ENCODE results near the gene ACTN4.

The ACTN4 gene

DNA sequence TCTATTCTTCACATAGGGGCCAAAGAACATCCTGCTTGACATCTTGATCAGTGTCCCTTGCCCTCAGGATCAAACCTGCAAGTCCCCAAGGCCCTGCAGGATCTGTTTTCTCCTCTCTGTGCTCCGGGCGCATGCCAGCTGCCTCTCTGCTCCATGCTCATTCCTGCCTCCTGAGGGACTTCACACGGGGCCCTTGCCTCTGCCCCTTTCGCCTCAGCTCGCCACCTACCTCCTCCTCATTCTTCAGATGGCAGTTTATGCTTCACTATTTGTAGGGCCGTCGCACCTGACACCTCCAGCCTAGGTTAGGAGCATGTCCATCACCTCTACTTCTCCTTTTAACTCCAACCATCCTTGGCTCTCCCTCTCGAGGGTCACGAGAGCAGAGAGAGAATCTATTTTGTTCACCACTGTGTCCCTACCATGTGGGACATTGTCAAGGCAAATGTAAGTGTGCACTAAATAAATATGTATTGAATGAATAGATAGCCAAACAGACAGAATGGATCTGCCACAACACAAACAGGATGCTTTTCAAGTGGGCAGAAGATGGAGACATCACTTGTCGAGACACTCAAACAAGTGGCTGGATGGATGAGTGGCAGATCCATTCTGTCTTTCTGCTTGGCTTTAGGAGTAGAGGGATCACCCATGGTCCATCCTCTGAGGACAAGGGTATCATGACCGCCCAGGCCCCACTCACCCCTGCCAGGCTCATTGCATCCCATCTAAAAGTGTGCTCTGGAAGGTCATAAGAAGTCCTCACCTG is 29.6 kb downstream of the ACTN4 start:
- no peak for DNase-seq (ENCODE audit: low spot score)

DNA sequence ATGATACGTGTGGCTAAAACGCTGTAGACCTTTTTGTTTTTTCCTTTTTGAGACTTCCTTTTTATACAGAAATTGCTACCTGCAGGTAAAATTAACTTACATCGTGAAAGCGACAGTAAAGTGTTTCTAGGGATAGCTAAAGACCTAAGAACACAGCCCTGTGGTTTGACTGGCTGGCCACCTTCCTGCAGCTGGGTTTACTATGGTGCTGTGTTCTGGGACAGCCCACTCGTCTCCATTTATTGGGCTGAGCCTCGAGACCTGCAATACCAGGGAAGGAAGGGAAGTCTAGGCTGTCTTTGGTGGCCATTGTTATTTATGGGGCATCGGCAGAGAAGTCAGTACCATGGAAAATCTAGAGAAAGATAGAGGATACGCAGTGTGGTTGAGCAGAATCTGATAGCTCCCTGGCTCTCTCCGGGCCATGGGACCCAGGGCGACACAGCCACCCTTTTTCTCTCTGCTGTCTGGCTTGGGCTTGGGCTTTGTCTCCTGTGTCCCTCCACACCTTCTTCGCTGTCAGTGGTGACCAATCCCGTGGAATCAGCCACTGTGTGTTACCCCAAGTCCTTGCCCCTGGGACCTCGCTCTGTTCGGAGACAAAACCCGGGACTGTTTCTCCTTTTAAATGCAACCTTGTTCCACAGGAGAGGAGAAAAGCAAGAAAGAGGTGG is 30.9 kb downstream of the ACTN4 start:
- no peak for DNase-seq (ENCODE audit: low spot score)

DNA sequence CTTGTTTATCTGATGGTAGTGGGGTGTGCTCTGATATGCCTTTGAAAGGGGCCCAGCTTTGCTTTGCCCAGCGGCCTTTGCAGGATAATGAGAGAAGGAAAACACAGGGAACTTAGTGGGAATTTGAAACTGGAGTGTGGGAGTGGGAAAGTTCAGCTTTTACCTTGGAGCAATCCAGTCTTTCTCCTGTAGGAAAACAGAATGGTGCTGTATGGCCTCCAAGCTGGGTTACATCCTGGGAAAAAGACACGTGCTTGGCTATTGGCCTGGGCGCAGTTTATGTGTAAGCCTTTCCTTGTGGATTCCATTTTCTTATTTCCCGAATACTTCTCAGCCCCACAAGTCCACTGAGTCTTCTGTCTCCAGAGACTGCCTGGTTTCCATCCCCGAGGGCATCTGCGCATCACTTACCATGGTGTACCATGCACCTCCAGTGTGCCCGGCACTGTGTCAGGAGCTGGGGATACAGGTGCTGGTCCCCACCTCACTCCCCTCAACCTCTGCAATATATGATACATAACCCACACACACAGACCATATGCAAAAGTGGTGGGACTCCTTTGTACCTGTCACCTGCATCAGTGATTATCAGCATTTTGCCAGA is 31.5 kb downstream of the ACTN4 start:
- no peak for DNase-seq (ENCODE audit: low spot score)

DNA sequence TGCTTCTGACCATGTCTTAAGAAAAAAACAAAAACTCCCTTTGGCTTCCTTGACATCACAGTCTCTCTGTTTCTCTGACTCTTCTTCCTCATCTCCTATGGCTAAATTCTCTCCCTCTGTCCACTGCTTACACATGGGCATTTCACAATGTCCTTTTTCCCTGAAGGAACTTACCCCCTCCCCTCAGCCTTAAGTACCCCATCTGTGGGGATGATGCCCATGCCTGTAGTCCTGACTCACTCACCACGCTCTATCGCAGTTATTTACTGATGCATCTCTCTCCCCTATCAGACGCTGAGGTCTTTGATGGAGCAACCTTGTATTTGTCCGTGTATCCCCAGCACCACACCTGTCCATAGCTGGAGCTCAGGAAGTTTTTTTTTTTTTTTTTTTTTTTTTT is 32.4 kb downstream of the ACTN4 start:
- no peak for DNase-seq (ENCODE audit: low spot score)

DNA sequence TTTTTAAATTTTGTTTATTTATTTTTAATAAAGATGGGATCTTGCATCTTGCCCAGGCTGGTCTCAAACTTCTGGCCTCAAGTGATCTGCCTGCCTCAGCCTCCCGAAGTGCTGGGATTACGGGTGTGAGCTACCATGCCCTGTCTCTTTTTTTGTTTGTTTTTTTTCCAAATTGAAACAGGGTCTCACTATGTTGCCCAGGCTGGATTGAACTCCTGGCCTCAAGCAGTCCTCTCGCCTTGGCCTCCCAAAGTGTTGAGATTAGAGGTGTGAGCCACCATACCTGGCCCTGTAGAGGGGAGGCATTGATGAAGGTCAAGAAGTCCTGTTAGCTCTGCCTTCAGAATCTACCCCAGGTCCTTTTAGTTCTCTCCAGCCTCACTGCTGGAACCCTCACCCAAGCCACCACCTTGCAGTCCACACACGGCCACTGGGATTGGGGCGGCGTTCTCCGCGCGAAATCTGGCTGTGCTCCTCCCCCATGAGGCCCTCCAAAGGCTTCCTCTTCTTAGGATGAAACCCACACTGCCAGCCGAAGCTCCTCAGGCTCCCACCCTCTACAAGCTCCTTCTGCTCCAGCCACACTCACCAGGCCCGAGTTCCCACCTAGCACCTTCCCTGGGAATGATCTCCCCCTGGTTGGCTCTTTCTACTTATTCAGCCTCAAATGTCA is 34.9 kb downstream of the ACTN4 start:
- no peak for DNase-seq (ENCODE audit: low spot score)

DNA sequence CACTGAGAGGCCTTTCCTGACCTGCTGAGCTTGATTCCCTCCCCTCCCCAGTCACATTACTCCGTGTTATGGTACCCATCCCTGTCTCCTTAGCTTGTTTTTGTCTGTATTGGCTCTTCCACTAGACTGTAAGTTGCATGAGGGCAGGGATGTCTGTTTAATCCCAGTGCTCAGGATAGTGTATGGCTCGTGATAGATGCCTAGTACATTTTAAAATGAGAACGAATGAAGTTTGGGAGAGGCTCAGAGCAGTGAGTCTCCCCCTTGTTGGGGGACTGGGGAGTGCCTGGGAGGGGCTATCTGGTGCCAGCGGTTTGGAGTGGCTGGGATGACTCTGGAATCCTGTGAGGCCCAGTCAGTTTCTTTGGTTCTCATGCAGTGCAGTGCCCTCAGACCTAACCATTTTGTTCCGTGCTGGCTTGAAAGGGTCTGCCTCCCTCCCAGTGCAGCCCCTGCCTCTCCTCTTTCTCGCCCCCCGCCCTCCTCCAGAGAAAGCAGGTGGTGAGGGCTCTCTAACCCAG is 35.5 kb downstream of the ACTN4 start:
- no peak for DNase-seq (ENCODE audit: low spot score)

DNA sequence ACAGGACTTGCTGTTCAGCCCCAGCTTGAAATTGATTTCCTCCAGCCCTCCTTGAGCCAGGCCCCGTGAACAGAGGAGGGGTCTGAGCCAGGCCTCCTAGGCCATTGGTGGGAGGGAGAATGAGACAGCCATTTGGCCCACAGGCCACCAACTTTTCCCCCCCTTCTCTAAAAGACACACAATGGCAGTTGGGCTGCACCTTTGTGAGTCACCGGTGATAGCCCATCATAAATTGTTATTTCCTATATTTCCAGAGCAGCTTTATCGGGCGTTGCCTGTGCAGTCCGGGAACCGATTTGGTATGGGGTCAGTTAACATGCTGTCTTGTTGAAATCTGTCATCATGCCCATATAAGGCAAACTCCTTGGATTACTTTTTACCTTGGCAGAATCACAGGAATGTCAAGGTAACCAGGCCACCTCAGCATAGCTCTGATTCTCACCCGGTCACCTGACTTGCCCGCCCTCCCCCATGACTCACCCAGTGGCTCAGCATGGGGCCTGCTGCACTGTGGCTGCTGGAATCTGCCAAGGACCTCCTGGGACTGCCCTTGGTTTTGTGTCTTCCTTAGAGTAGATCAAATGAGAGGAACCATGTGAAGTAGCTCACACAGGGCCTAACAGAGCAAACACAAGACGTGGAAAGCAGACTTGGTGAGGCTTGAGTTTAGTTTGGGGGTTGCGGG is 36.1 kb downstream of the ACTN4 start:
- peak; percentile 46 for DNase-seq (ENCODE audit: low spot score)

DNA sequence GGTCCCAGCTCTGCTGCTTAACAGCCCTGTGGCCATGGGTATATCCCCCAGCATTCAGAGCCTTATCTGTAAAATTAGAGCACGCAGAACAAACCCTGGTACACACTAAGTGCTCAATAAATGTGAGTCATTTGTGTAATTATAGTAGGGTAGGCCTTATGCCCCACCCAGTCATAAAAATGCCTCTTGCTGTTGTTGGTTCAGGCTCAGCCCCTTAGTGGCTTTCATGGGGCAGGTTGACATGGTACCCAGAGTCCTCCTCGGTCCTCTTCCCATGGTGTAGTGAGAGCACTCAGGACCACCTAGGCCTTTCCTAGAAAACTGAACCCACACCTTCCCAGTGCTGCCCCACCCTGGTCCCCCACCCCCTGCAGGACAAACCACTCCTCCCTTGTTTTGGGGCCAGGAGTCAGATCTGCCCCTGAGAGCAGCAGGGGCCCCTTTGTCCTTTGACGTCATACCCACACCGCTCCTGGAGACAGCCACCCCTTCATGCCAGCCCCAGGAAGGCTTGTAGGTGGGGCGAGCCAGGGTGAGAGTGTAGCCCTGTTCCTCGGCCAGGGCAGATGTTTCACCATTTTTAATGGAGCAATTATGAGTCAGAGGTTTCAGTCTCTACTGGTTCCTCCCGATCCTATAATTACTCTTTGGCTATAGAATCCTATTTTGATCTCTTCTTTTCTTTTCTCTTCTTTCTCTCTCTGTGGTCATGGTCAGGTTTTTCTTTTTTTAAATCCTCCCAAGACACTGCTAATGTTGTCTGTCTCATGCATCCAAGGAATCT is 36.8 kb downstream of the ACTN4 start:
- DNase-seq (ENCODE audit: low spot score): no peak

DNA sequence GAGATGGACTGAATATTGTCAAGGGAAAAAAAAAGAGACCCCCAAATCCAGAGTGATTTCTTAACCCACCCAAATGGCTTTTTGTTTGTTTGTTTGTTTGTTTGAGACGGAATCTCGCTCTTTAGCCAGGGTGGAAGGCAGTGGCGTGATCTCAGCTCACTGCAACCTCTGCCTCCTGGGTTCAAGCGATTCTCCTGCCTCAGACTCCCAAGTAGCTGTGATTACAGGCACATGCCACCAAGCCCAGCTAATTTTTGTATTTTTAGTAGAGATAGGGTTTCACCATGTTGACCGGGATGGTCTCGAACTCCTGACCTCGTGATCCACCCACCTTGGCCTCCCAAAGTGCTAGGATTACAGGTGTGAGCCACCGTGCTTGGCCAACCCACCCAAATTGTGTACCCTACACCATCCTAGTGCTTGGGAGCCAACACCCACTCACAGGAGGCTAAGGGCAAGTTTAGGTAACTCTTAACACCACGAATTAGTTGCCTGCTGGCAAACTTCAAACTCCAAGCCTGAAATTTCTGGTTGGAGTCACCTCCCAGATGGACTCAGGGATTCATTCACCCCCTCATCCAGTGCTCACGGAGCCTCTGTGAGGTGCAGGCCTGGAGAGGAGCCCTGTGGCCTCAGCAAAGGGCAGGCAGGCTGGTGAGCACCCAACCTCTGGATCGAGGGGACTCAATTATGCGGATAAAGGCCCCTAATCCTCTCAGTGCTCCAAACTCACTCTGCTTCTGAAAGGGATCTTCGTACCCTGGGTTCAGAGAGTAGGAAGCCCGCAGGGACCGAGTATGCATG is 37.6 kb downstream of the ACTN4 start:
- no peak for DNase-seq (ENCODE audit: low spot score)

DNA sequence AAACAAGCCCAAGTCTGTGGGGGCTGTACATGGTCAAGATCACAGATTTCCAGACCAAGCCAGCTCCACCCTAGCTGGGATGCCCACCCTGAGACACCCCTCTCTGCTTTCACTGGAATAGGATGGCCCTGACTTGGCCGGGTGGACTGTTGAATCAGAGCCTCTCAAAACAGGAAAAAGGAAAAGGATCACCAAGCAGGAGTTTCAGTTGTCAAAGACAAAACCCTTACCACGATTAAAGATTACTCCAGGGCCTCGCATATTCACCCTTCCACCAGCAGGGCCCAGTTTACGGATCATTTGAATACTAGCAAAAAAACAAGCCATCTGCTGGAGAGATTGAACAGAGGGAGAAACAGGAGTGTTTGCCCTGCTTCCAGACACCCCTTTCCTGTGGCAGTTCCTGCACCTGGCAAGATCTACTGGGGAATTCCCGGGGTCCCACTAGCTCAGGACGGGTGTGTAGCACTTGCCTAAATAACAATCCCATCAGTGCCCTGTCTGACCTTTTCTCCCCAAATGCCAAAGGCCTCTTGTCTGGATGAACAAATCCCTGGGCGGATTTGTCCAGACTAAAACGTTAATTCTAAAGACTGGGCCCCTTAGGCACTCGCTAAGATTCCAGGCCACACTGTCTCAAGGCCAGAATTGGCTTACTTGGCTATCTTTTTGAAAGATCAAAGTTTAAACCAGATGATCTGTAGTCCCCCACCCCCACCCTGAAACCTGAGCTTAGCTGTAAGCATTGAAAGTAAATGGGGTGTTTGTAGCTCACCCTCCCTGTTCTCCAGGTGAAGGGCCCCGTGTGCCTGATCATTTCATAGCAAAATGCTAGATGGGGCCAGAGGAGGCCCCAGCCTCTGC is 38.4 kb downstream of the ACTN4 start:
- peak; percentile 76 for DNase-seq (ENCODE audit: low spot score)

DNA sequence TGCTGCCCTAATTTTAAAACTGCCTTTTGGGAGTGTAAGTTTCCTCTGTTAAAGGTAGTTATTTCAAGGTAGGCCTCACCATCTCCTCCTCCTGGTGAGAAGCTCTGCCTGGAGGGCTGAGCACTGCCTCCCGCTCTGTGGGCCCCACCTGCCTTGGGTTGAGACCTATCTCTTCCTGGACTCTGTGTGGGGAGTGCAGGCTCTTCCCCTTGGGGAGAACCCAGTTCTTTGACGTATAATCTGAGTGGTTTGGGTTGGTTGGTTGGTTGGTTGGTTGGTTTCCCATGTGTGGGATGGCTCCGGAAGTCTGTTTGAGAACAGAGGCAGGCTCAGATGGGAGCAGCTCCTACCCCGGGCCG is 39.1 kb downstream of the ACTN4 start:
- no peak for DNase-seq (ENCODE audit: low spot score)

DNA sequence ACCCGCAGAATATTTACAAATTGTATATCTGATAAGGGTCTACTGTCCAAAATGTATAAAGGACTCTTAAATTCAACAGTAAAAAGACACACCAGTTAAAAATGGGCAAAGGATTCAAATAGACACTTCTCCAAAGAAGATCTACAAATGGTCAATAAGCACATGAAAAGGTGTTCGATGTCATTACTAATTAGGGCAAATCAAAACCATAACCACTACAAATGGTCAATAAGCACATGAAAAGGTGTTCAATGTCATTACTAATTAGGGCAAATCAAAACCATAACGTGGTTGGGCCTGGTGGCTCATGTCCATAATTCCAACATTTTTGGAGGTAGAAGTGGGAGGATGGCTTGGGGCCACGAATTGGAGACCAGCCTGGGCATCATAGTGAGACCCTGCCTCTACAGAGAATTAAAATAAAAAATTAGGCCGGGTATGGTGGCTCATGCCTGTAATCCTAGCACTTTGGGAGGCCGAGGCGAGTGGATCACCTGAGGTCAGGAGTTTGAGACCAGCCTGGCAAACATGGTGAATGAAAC is 40.5 kb downstream of the ACTN4 start:
- no peak for DNase-seq (ENCODE audit: low spot score)

DNA sequence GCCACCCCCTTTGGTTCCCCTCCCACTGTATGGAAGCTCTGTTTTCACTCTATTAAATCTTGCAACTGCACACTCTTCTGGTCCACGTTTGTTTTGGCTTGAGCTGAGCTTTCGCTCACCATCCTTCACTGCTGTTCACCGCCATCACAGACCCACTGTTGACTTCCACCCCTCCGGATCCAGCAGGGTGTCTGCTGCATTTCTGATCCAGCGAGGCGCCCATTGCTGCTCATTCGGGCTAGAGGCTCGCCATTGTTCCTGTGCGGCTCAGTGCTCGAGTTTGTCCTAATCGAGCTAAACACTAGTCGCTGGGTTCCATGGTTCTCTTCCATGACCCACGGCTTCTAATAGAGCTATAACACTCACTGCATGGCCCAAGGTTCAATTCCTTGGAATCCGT is 42.7 kb downstream of the ACTN4 start:
- DNase-seq (ENCODE audit: low spot score): no peak

DNA sequence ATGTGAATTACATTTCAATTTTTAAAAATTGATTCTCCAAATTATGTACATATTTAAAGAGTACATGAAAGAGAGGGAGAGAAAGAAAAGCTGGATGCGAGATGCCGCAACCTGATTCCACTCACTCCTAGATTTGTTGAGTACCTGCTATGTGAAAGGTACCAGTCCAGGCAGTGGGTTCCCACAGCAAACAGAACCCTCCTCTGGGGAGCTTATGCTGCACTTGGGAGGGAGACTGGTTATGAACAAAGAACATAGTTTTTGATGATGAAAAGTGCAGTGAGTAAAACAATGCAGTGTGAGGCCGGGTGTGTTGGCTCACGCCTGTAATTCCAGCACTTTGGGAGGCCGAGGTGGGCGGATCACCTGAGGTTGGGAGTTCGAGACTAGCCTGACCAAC is 43.4 kb downstream of the ACTN4 start:
- no peak for DNase-seq (ENCODE audit: low spot score)

DNA sequence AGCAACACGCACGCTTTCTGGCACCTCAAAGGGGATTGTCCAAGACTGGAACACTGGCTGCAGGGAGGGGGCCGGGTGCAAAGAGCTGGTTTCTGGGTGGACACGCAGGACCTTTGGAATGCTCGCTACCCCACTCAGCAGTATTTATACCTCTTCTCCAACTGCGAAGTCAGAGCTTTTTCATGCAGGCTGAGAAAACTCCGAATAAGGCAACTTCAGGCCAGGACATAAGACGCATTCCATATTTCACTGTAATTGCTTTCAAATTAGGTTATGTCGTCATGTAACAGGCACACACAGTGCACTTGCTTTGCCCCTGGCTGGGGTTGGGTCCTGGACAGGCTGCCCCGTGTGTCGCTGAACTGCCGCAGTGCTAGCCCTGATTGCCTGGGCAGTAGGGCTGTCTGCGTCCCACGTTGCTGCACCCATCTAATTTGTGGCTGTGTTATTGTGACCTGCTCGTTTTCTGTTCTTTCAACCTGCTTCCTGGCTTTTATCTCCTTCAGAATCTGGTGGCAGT is 44.5 kb downstream of the ACTN4 start:
- peak; percentile 95 for DNase-seq (ENCODE audit: low spot score)

DNA sequence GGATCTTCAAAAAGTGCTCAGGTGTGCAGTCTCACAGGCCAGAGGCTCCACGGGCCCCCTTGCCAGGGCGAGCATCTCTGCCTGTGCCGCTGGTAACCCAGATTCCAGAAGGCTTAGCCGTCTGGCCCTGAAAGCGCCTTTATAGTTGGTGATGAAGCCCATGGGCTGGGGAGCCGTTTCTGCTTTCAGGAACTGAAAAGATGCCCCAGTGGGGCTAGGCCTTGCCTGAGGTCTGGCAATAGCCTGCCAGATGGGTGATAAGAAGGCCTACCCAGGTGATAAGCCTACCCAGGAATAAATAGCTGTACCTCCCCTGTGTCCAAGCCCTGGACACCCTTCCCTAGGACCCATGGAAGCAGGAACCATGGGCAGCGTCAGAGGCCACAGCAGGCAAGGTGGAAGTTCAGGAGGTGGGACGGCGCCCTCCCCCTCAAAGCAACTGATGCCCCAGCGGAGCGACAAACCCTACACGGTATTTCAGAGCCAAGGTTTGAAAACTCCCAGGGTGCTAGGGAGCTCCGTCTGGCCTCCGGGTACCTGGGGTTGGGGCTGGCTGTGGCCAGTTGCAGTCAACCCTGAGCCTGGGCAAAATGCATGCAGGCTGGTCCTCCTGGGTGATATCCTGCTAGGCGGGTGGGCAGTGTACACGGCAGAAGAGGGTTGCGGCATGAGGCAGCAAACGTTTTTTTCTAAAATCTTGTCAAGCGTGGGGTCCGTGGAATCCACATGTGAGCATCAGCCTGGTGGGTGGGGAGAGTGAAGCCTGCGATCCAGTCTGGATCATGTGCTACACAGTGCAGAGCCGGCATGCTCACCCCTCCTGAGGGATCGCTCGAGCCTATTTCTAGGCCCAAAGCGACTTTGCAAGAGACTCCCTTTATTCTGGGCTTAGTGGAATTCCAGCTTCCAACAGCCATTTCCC is 45.3 kb downstream of the ACTN4 start:
- no peak for DNase-seq (ENCODE audit: low spot score)
